A549 (cell line): ENCODE measurements around the gene RGS14. TPM values are rescaled to one million over a fixed set of nuclear protein-coding genes. Genes with fewer than 3 reads are reported as not detected.

Experiments used
- ATAC-seq, 2 experiments: fragments of 200-7000 bp in 1 of 2; fragments of >200 bp in 1 of 2; cut with Nextera tagmentation in 1 of 2; cut with Tn5 transposase in 1 of 2; 3 replicates each; pipeline versions ENCODE4 v1.8.0 to v1.9.1; 2018 to 2020; ENCODE audit warnings: mild to moderate bottlenecking in 1 of 2, moderate library complexity in 1 of 2
- CTCF ChIA-PET: fragments of 300-600 bp; sonication (Branson Sonifier 250); formaldehyde crosslinking; extraction: SDS; loops from one replicate; lab custom pipeline; 2021; ENCODE audit warnings: antibody characterized with exemption, inconsistent platforms; lab: Yijun Ruan, JAX
- POLR2A ChIA-PET: fragments of 350-600 bp; formaldehyde crosslinking; extraction: SDS; loops from one replicate; lab custom pipeline; 2021; ENCODE audit warnings: antibody characterized with exemption, inconsistent platforms; lab: Yijun Ruan, JAX
- DNase-seq, 2 experiments: peaks; one replicate each; pipeline versions ENCODE4 v3.0.0 to v3.0.0-alpha.2; 2011 to 2016; ENCODE audit warnings: low read depth in 1 of 2, low spot score in 1 of 2
- FAIRE-seq: peaks from 2 replicates; lab custom pipeline; 2011; peaks lifted over from hg19 to GRCh38; lab: Jason Lieb, UNC
- H3K27ac ChIP-seq, 2 experiments: fragments of >200 bp; sonication (Bioruptor Twin); formaldehyde crosslinking; 3 replicates each; pipeline ENCODE4 v1.5.1; 2016 to 2017
- H3K4me1 ChIP-seq: fragments of >200 bp; sonication (Bioruptor Twin); formaldehyde crosslinking; 3 replicates; pipeline ENCODE4 v1.6.1; 2016
- H3K4me2 ChIP-seq: fragments of >200 bp; sonication (Bioruptor Twin); formaldehyde crosslinking; 3 replicates; pipeline ENCODE4 v1.6.1; 2016
- H3K4me3 ChIP-seq: fragments of >200 bp; sonication (Bioruptor Twin); formaldehyde crosslinking; 3 replicates; pipeline ENCODE4 v1.5.1; 2016
- H3K9me3 ChIP-seq: fragments of >200 bp; sonication (Bioruptor Twin); formaldehyde crosslinking; 3 replicates; pipeline ENCODE4 v1.6.1; 2016
- ATOH8 ChIP-seq: fragments of 250-450 bp; sonication (Bioruptor Pico); IDR thresholded peaks from 2 replicates; pipeline ENCODE4 v1.5.0; 2020; ENCODE audit warnings: low read depth, mild to moderate bottlenecking, moderate library complexity
- CBX2 ChIP-seq: fragments of 200-600 bp; sonication (generic); IDR thresholded peaks from 2 replicates; pipeline ENCODE4 v1.6.1; 2016; ENCODE audit warnings: low read depth, mild to moderate bottlenecking, borderline replicate concordance
- CHD4 ChIP-seq: fragments of 200-600 bp; sonication (generic); IDR thresholded peaks from 2 replicates; pipeline ENCODE4 v1.6.1; 2016; ENCODE audit warnings: antibody characterized with exemption, mild to moderate bottlenecking, borderline replicate concordance
- EHF ChIP-seq: fragments of 250-450 bp; sonication (Bioruptor Pico); IDR thresholded peaks from 2 replicates; pipeline ENCODE4 v1.5.0; 2020; ENCODE audit warnings: mild to moderate bottlenecking
- ESRRA ChIP-seq: fragments of 150-350 bp; IDR thresholded peaks from 2 replicates; pipeline ENCODE4 v1.6.1; 2014; ENCODE audit warnings: mild to moderate bottlenecking, low read length, borderline replicate concordance
- FOSB ChIP-seq: fragments of 250-450 bp; sonication (Bioruptor Pico); IDR thresholded peaks from 2 replicates; pipeline ENCODE4 v1.5.0; 2020; ENCODE audit warnings: mild to moderate bottlenecking, moderate library complexity
- FOXS1 ChIP-seq: fragments of 250-450 bp; sonication (Bioruptor Pico); IDR thresholded peaks from 2 replicates; pipeline ENCODE4 v1.5.0; 2020; ENCODE audit warnings: mild to moderate bottlenecking, moderate library complexity
- HOXB5 ChIP-seq: fragments of 250-450 bp; sonication (Bioruptor Pico); IDR thresholded peaks from 2 replicates; pipeline ENCODE4 v1.5.0; 2020; ENCODE audit warnings: mild to moderate bottlenecking, moderate library complexity
- KDM1A ChIP-seq: fragments of 200-600 bp; sonication (generic); IDR thresholded peaks from 2 replicates; pipeline ENCODE4 v1.6.1; 2016; ENCODE audit warnings: low read depth, mild to moderate bottlenecking
- MAFK ChIP-seq: fragments of 450-650 bp; IDR thresholded peaks from 2 replicates; pipeline ENCODE4 v1.6.1; 2014; ENCODE audit not compliant: partially characterized antibody
- NFE2L2 ChIP-seq: fragments of 150-350 bp; conservative IDR thresholded peaks from 2 replicates; pipeline ENCODE4 v1.6.1; 2014; ENCODE audit warnings: low read length
- NPAS2 ChIP-seq: fragments of 250-450 bp; sonication (Bioruptor Pico); IDR thresholded peaks from 2 replicates; pipeline ENCODE4 v1.8.0; 2022; ENCODE audit warnings: mild to moderate bottlenecking, moderate library complexity, borderline replicate concordance
- NR3C1 ChIP-seq: fragments of >200 bp; sonication (Bioruptor Twin); formaldehyde crosslinking; IDR thresholded peaks from 3 replicates; pipeline ENCODE4 v1.6.1; 2017
- PBX3 ChIP-seq: IDR thresholded peaks from 2 replicates; pipeline ENCODE4 v1.6.1; 2012
- POLR2A ChIP-seq: IDR thresholded peaks from 2 replicates; pipeline ENCODE4 v1.6.1; 2012; ENCODE audit warnings: mild to moderate bottlenecking, low read length
- RAD21 ChIP-seq, 2 experiments: fragments of >200 bp in 1 of 2; sonication (Bioruptor Twin) in 1 of 2; formaldehyde crosslinking in 1 of 2; IDR thresholded peaks in 1 of 2; conservative IDR thresholded peaks in 1 of 2; 2 replicates in 1 of 2; 3 replicates in 1 of 2; pipeline ENCODE4 v1.6.1; 2012 to 2018; ENCODE audit warnings: inconsistent platforms in 1 of 2
- RARB ChIP-seq: fragments of 250-450 bp; sonication (Bioruptor Pico); IDR thresholded peaks from 2 replicates; pipeline ENCODE4 v1.8.0; 2021; ENCODE audit warnings: mild to moderate bottlenecking, moderate library complexity
- REST ChIP-seq: fragments of 200-600 bp; sonication (generic); IDR thresholded peaks from 2 replicates; pipeline ENCODE4 v1.6.1; 2016; ENCODE audit warnings: antibody characterized with exemption, mild to moderate bottlenecking, moderate library complexity
- SREBF2 ChIP-seq: fragments of 450-650 bp; IDR thresholded peaks from 2 replicates; pipeline ENCODE4 v1.6.1; 2014; ENCODE audit warnings: mild to moderate bottlenecking, moderate library complexity
- TFCP2L1 ChIP-seq: fragments of 250-450 bp; sonication (Bioruptor Pico); IDR thresholded peaks from 2 replicates; pipeline ENCODE4 v1.5.0; 2021; ENCODE audit warnings: mild to moderate bottlenecking
- USF2 ChIP-seq: fragments of 450-650 bp; IDR thresholded peaks from 2 replicates; pipeline ENCODE4 v1.6.1; 2014; ENCODE audit warnings: antibody characterized with exemption
- WGBS: methylation state at CpG from one replicate; pipeline ENCODE4 v1.1.6; 2017; ENCODE audit errors: missing lambda C conversion rate; 5-methylcytosine and 5-hydroxymethylcytosine counted together
- polyA plus RNA-seq, 4 experiments: library from polyadenylated mRNA; depleted of rRNA in 3 of 4; stranded (reverse); fragments of >200 nt; fragmentation: RNase III in 1 of 4; extraction: RNeasy Plus Mini Kit Qiagen cat#74134 plus additional on column Dnase treatment in 1 of 4; gene quantifications; 2 replicates in 3 of 4; 3 replicates in 1 of 4; pipeline ENCODE4 v1.2.3, GENCODE V29; 2011 to 2017

RGS14 gene
- polyA plus RNA-seq, 2 of the 4 experiments (the other 2 are of a cell fraction), result 3.9 to 8.4 TPM

GRCh38 chr5:177367323-177367848 lies 9.7 kb downstream of the RGS14 start:
- WGBS, result 77% methylated on average over 34 of the region's 46 CpGs
- ChIA-PET CTCF (interaction anchor here (0.9 to 33.9 kb wide), 8 partner anchors 12 to 89 kb away, joined by 3 to 1107 read pairs (median 9); partner anchors contain the start of genes F12, PFN3 and SLC34A1), POLR2A (no interaction called here)
- H3K4me2 ChIP-seq, result 0 out of 3 replicates have a peak overlapping the region, but pooled peaks have one; percentile 10
- TF ChIP-seq POLR2A (no peak), RAD21 (conservative IDR thresholded peaks at IDR 0.05 in 1 of 2, IDR thresholded peaks at IDR 0.05 in 1 of 2) (no peak), NR3C1 (no peak), MAFK (no peak), FOXS1 (no peak), KDM1A (no peak), ESRRA (no peak), SREBF2 (no peak), NPAS2 (CRISPR knock-in tag) (no peak)
- TF ChIP-seq, all 56 proteins: peak for 0
- no peak overlapping the region for H3K4me3 ChIP-seq
- ATAC-seq (no peak), DNase-seq (no peak), FAIRE-seq (no peak)
- peaks cover 20% of the 10 kb centered on the region; the same call in 2 of the 3 replicates for H3K4me1 ChIP-seq
- no peak overlapping the region for H3K27ac ChIP-seq
- H3K9me3 ChIP-seq, result no peaks in the 10 kb centered on the region

- DNase-seq (no peak), FAIRE-seq (no peak), ATAC-seq (no peak)
- Histone ChIP-seq H3K4me1 (peaks cover 17% of the 10 kb centered on the region; the same call in 2 of the 3 replicates), H3K9me3 (no peaks in the 10 kb centered on the region), H3K4me3 (no peak overlapping the region), H3K4me2 (no peak overlapping the region), H3K27ac (no peak overlapping the region)
- no peak for TF ChIP-seq USF2
- no peak for TF ChIP-seq NFE2L2
- TF ChIP-seq FOSB (CRISPR knock-in tag), result no peak
- TF ChIP-seq HOXB5, result no peak
- TF ChIP-seq MAFK, result no peak
- TF ChIP-seq ATOH8 (CRISPR knock-in tag), result no peak
- TF ChIP-seq NR3C1, result no peak
- TF ChIP-seq EHF (CRISPR knock-in tag), result no peak
- TF ChIP-seq RARB (CRISPR knock-in tag), result no peak
- no peak for TF ChIP-seq REST
- TF ChIP-seq PBX3, result no peak
- TF ChIP-seq CBX2, result no peak
- TF ChIP-seq CHD4, result no peak
- no peak for TF ChIP-seq TFCP2L1 (CRISPR knock-in tag)
- ChIA-PET POLR2A (no interaction called here), CTCF (interaction anchor here (1.3 to 33.9 kb wide), 10 partner anchors 8 to 89 kb away, joined by 3 to 1107 read pairs (median 21); partner anchors contain the start of genes F12, LMAN2, PFN3 and SLC34A1)
- WGBS, result 91% methylated on average over 29 of the region's 29 CpGs
Observed at GRCh38 chr5:177367981-177368868, 10.5 kb downstream of the RGS14 start.
